ENCODE results near the gene MEGF11.
"Not testable (repeated sequence)": the region's sequence is repeated elsewhere in the genome, so short reads cannot be mapped to it uniquely, and the experiment has no call there.

DNA sequence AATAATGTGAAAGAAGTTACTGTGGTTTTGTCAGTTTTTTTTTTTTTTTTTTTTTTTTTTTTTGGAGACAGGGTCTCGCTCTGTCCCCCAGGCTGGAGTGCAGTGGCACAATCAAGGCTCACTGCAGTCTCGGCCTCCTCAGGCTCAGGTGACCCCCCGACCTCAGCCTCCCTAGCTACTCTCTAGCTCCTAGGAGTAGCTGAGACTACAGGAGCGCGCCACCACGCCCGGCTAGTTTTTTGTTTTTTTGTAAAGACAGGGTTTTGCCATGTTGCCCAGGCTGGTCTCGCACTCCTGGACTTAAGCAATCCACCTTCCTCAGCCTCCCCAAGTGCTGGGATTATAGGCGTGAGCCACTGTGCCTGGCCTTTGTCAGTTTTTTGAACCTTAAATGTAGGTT, 381.7 kb downstream of the MEGF11 start:
- not testable (repeated sequence) for TF ChIP-seq EZH2 (IDR thresholded peaks at IDR 0.05; ENCODE audit: borderline replicate concordance, low read length)
- TF ChIP-seq, protein P1, sequence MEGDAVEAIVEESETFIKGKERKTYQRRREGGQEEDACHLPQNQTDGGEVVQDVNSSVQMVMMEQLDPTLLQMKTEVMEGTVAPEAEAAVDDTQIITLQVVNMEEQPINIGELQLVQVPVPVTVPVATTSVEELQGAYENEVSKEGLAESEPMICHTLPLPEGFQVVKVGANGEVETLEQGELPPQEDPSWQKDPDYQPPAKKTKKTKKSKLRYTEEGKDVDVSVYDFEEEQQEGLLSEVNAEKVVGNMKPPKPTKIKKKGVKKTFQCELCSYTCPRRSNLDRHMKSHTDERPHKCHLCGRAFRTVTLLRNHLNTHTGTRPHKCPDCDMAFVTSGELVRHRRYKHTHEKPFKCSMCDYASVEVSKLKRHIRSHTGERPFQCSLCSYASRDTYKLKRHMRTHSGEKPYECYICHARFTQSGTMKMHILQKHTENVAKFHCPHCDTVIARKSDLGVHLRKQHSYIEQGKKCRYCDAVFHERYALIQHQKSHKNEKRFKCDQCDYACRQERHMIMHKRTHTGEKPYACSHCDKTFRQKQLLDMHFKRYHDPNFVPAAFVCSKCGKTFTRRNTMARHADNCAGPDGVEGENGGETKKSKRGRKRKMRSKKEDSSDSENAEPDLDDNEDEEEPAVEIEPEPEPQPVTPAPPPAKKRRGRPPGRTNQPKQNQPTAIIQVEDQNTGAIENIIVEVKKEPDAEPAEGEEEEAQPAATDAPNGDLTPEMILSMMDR (IDR thresholded peaks at IDR 0.05; ENCODE audit: low read length) = not testable (repeated sequence)
